SK-N-SH (cell line): ENCODE measurements around the gene CYTH4. TPM values are rescaled to one million over a fixed set of nuclear protein-coding genes. Genes with fewer than 3 reads are reported as not detected.

Experiments
- CTCF ChIA-PET: fragments of 300-600, 350-600 bp; formaldehyde crosslinking; extraction: SDS; loops from one replicate; lab custom pipeline; 2021; lab: Yijun Ruan, JAX
- POLR2A ChIA-PET: fragments of 350-600 bp; sonication (Branson Sonifier 250); formaldehyde crosslinking; extraction: SDS; loops from one replicate; lab custom pipeline; 2020; ENCODE audit warnings: antibody characterized with exemption, inconsistent platforms; lab: Yijun Ruan, JAX
- DNase-seq: peaks from one replicate; pipeline ENCODE4 v3.0.0; 2012
- H2AFZ ChIP-seq: fragments of 200-600 bp; sonication (generic); 2 replicates; pipeline ENCODE4 v1.8.1; 2016; ENCODE audit warnings: antibody characterized with exemption, mild to moderate bottlenecking, low read depth
- H3F3A ChIP-seq: fragments of 200-600 bp; sonication (generic); replicated peaks from 2 replicates; pipeline ENCODE3; 2016; ENCODE audit warnings: antibody characterized with exemption, mild to moderate bottlenecking; ENCODE audit not compliant: insufficient read depth
- H3K27ac ChIP-seq, 2 experiments: fragments of 200-500 bp in 1 of 2; fragments of 200-600 bp in 1 of 2; sonication (Bioruptor generic) in 1 of 2; sonication (generic), shearing (Covaris generic) in 1 of 2; 2 replicates each; pipeline versions ENCODE4 v1.5.1 to v1.6.1; 2014 to 2016; ENCODE audit warnings: low read depth in 2 of 2, inconsistent platforms in 1 of 2, low read length in 1 of 2, mild to moderate bottlenecking in 1 of 2, mixed read lengths in 1 of 2
- H3K27me3 ChIP-seq: fragments of 200-600 bp; sonication (generic), shearing (Covaris generic); 2 replicates; pipeline ENCODE4 v1.6.1; 2016; ENCODE audit warnings: mixed run types; ENCODE audit not compliant: insufficient read depth
- H3K36me3 ChIP-seq, 2 experiments: fragments of 200-500 bp in 1 of 2; fragments of 200-600 bp in 1 of 2; sonication (Bioruptor generic) in 1 of 2; sonication (generic) in 1 of 2; replicated peaks in 1 of 2; 2 replicates each; pipeline versions ENCODE3 to v1.5.1; 2014 to 2016; ENCODE audit warnings: low read length in 1 of 2, mild to moderate bottlenecking in 1 of 2; ENCODE audit not compliant: insufficient read depth in 2 of 2, control insufficient read depth in 1 of 2
- H3K4me1 ChIP-seq, 2 experiments: fragments of 200-500 bp in 1 of 2; fragments of 200-600 bp in 1 of 2; sonication (Bioruptor generic) in 1 of 2; sonication (generic), shearing (Covaris generic) in 1 of 2; 2 replicates each; pipeline versions ENCODE4 v1.5.1 to v1.6.1; 2014 to 2016; ENCODE audit warnings: low read depth in 1 of 2, low read length in 1 of 2, mixed run types in 1 of 2; ENCODE audit not compliant: insufficient read depth in 2 of 2, control insufficient read depth in 1 of 2
- H3K4me2 ChIP-seq: fragments of 200-600 bp; sonication (generic), shearing (Covaris generic); 2 replicates; pipeline ENCODE4 v1.6.1; 2017; ENCODE audit warnings: mixed run types
- H3K4me3 ChIP-seq, 2 experiments: fragments of 200-500 bp in 1 of 2; fragments of 200-600 bp in 1 of 2; sonication (Bioruptor generic) in 1 of 2; sonication (generic), shearing (Covaris generic) in 1 of 2; 2 replicates each; pipeline versions ENCODE4 v1.5.1 to v1.8.1; 2014 to 2016; ENCODE audit warnings: low read depth in 2 of 2, inconsistent platforms in 1 of 2, low read length in 1 of 2, mild to moderate bottlenecking in 1 of 2, mixed read lengths in 1 of 2, moderate library complexity in 1 of 2
- H3K79me2 ChIP-seq: fragments of 200-600 bp; sonication (generic); 2 replicates; pipeline ENCODE4 v1.8.1; 2017; ENCODE audit warnings: mild to moderate bottlenecking; ENCODE audit not compliant: insufficient read depth
- H3K9ac ChIP-seq: fragments of 200-600 bp; sonication (generic); 2 replicates; pipeline ENCODE4 v1.6.1; 2017; ENCODE audit warnings: mixed run types
- H3K9me2 ChIP-seq: fragments of 200-600 bp; sonication (generic); 2 replicates; pipeline ENCODE4 v1.6.1; 2017; ENCODE audit warnings: mixed run types
- H3K9me3 ChIP-seq: fragments of 200-600 bp; sonication (generic); 2 replicates; pipeline ENCODE4 v1.6.1; 2017; ENCODE audit warnings: mixed run types, mild to moderate bottlenecking, moderate library complexity
- H4K20me1 ChIP-seq: fragments of 200-600 bp; sonication (generic); 2 replicates; pipeline ENCODE4 v1.6.1; 2017; ENCODE audit warnings: mild to moderate bottlenecking, mixed run types; ENCODE audit not compliant: insufficient read depth
- ELF1 ChIP-seq: IDR thresholded peaks from 2 replicates; pipeline ENCODE4 v1.4.0; 2012
- FOSL2 ChIP-seq: IDR thresholded peaks from 2 replicates; pipeline ENCODE4 v1.4.0; 2012; ENCODE audit warnings: low read depth, mild to moderate bottlenecking, moderate library complexity, borderline replicate concordance
- JUND ChIP-seq: IDR thresholded peaks from 2 replicates; pipeline ENCODE4 v1.4.0; 2012
- MEF2A ChIP-seq: IDR thresholded peaks from 2 replicates; pipeline ENCODE4 v1.4.0; 2012; ENCODE audit warnings: low read depth, borderline replicate concordance
- MXI1 ChIP-seq: IDR thresholded peaks from 2 replicates; pipeline ENCODE4 v1.6.1; 2012; ENCODE audit warnings: mild to moderate bottlenecking, low read depth, low read length, improper control_type of control experiment
- NRF1 ChIP-seq: IDR thresholded peaks from 2 replicates; pipeline ENCODE4 v1.6.1; 2012; ENCODE audit warnings: low read depth, mild to moderate bottlenecking, low read length
- POLR2AphosphoS5 ChIP-seq: IDR thresholded peaks from 2 replicates; pipeline ENCODE4 v1.6.1; 2012; ENCODE audit warnings: low read depth, low read length
- RAD21 ChIP-seq: IDR thresholded peaks from 2 replicates; pipeline ENCODE4 v1.6.1; 2012; ENCODE audit warnings: mild to moderate bottlenecking, low read length
- RCOR1 ChIP-seq: fragments of 150-350 bp; IDR thresholded peaks from 2 replicates; pipeline ENCODE4 v1.6.1; 2017; ENCODE audit warnings: antibody characterized with exemption, low read length
- RFX5 ChIP-seq: IDR thresholded peaks from 2 replicates; pipeline ENCODE4 v1.6.1; 2012; ENCODE audit warnings: mild to moderate bottlenecking, improper control_type of control experiment, low read length
- SMC3 ChIP-seq: IDR thresholded peaks from 2 replicates; pipeline ENCODE4 v1.6.1; 2012; ENCODE audit warnings: low read depth, low read length, improper control_type of control experiment
- TCF12 ChIP-seq: IDR thresholded peaks from 2 replicates; pipeline ENCODE4 v1.4.0; 2012
- TEAD4 ChIP-seq: IDR thresholded peaks from 2 replicates; pipeline ENCODE4 v1.4.0; 2012; ENCODE audit warnings: mild to moderate bottlenecking, borderline replicate concordance; ENCODE audit not compliant: insufficient read depth
- WGBS: methylation state at CpG from one replicate; pipeline ENCODE4 v1.1.6; 2017; ENCODE audit warnings: low lambda C conversion rate; 5-methylcytosine and 5-hydroxymethylcytosine counted together
- polyA plus RNA-seq, 3 experiments: library from polyadenylated mRNA; depleted of rRNA; stranded (reverse); fragments of >200 nt; gene quantifications; 2 replicates each; pipeline ENCODE4 v1.2.3, GENCODE V29; 2012
- TF ChIP-seq, protein P1 (sequence below): IDR thresholded peaks from 2 replicates; pipeline ENCODE4 v1.4.0; 2012; ENCODE audit warnings: low read depth, borderline replicate concordance
- TF ChIP-seq, protein P2 (sequence below): IDR thresholded peaks from 2 replicates; pipeline ENCODE4; 2012
- TF ChIP-seq, protein P3 (sequence below): fragments of 150-350 bp; IDR thresholded peaks from 2 replicates; pipeline ENCODE4 v1.6.1; 2017; ENCODE audit warnings: antibody characterized with exemption, low read length, low read depth, borderline replicate concordance
- TF ChIP-seq, protein P4 (sequence below): IDR thresholded peaks from 2 replicates; pipeline ENCODE4 v1.4.0; 2012; ENCODE audit warnings: low read depth
- TF ChIP-seq, protein P5 (sequence below): fragments of 200-600 bp; sonication (generic); IDR thresholded peaks from 2 replicates; pipeline ENCODE4 v1.6.1; 2017; ENCODE audit warnings: antibody characterized with exemption, mild to moderate bottlenecking, moderate library complexity

Gene CYTH4
- polyA plus RNA-seq, 1 of the 3 experiments (the other 2 are of a cell fraction) = 0.07 TPM

DNA sequence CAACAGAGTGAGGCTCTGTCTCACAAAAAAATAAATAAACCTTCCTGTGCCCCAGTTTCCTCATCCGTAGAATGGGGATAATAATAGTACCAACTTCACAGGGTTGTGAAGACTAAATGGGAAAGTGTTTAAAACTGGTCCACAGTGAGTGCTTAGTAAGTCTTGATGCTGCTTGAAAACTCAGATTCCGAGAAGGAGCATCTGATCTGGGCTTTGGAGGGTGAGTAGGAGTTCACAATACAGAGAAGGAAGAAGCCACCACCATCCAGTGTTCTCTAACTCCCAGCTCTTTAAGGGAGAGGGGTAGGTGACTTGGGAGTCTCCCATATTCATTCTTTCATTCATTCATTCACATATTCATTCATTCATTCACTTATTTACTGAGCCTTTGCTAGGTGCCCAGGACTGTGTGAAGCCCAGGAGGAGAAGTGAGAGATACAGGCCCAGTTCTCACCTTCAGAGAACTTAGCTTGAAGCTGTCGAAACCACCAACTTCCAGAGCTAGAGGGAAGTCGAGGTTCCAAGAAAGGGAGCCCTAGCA is 17.7 kb downstream of the CYTH4 start:
- no peak overlapping the region for H3K27ac ChIP-seq
- H3K79me2 ChIP-seq = no peaks in the 10 kb centered on the region
- H3K36me3 ChIP-seq = no peaks in the 10 kb centered on the region
- no peak overlapping the region for H3K4me3 ChIP-seq
- no peak for DNase-seq
- H3K27me3 ChIP-seq = no peaks in the 10 kb centered on the region
- H3K9me2 ChIP-seq = no peaks in the 10 kb centered on the region
- no peaks in the 10 kb centered on the region for H3F3A ChIP-seq
- H3K4me2 ChIP-seq = no peak overlapping the region
- peaks cover 3 to 15% of the 10 kb centered on the region in 2 experiments; a peak in 3 of 4 replicates for H3K4me1 ChIP-seq
- no peak for TF ChIP-seq SMC3
- no peak for TF ChIP-seq TCF12
- TF ChIP-seq, protein P1, sequence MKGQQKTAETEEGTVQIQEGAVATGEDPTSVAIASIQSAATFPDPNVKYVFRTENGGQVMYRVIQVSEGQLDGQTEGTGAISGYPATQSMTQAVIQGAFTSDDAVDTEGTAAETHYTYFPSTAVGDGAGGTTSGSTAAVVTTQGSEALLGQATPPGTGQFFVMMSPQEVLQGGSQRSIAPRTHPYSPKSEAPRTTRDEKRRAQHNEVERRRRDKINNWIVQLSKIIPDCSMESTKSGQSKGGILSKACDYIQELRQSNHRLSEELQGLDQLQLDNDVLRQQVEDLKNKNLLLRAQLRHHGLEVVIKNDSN = no peak
- TF ChIP-seq MXI1 = no peak
- TF ChIP-seq RFX5 = no peak
- TF ChIP-seq, protein P2, sequence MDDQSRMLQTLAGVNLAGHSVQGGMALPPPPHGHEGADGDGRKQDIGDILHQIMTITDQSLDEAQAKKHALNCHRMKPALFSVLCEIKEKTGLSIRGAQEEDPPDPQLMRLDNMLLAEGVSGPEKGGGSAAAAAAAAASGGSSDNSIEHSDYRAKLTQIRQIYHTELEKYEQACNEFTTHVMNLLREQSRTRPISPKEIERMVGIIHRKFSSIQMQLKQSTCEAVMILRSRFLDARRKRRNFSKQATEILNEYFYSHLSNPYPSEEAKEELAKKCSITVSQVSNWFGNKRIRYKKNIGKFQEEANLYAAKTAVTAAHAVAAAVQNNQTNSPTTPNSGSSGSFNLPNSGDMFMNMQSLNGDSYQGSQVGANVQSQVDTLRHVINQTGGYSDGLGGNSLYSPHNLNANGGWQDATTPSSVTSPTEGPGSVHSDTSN = no peak
- TF ChIP-seq, protein P3, sequence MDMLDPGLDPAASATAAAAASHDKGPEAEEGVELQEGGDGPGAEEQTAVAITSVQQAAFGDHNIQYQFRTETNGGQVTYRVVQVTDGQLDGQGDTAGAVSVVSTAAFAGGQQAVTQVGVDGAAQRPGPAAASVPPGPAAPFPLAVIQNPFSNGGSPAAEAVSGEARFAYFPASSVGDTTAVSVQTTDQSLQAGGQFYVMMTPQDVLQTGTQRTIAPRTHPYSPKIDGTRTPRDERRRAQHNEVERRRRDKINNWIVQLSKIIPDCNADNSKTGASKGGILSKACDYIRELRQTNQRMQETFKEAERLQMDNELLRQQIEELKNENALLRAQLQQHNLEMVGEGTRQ = no peak
- TF ChIP-seq POLR2AphosphoS5 = no peak
- no peak for TF ChIP-seq JUND
- TF ChIP-seq RAD21 = no peak
- no peak for TF ChIP-seq ELF1
- no peak for TF ChIP-seq FOSL2
- TF ChIP-seq TEAD4 = no peak
- TF ChIP-seq MEF2A = no peak
- H3K9ac ChIP-seq = no peak overlapping the region
- H4K20me1 ChIP-seq = no peaks in the 10 kb centered on the region
- ChIA-PET CTCF (interaction anchor here (1.3 to 4.3 kb wide), 4 partner anchors 16 to 157 kb away, joined by 4 to 16 read pairs (median 10); no protein-coding TSS in a partner anchor), POLR2A (no interaction called here)
- H2AFZ ChIP-seq = no peak overlapping the region
- no peaks in the 10 kb centered on the region for H3K9me3 ChIP-seq
- 92% methylated on average over 4 of the region's 4 CpGs for WGBS

DNA sequence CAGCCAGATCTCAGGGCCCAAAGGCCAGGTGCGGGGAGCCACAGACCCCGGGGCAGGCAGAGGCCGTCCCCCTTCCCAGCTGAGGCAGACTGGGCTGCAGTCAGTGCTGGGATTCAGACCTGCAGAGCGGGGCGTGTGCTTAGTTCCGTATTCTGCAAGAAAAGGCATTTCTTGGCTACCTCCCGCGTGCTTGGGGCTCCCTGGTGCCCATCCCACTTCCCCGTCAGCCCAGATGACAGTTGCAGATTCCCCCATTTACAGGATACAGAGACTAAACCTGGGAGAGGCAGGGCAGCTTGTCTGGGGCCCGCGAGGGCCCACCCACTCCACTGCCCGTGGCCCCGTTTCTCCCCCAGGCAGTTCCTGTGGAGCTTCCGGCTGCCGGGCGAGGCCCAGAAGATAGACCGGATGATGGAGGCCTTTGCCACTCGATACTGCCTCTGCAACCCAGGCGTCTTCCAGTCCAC is 18.3 kb downstream of the CYTH4 start:
- Histone ChIP-seq H2AFZ (no peak overlapping the region), H3K9ac (no peak overlapping the region), H3K4me3 (no peak overlapping the region), H3K36me3 (no peaks in the 10 kb centered on the region), H3K9me3 (no peaks in the 10 kb centered on the region), H3K27me3 (no peaks in the 10 kb centered on the region), H3K4me1 (peaks cover 3 to 15% of the 10 kb centered on the region in 2 experiments; a peak in 3 of 4 replicates), H3K27ac (no peak overlapping the region), H3K4me2 (no peak overlapping the region), H4K20me1 (no peaks in the 10 kb centered on the region), H3K79me2 (no peaks in the 10 kb centered on the region), H3F3A (peaks cover under 1% of the 10 kb centered on the region), H3K9me2 (no peaks in the 10 kb centered on the region)
- ChIA-PET POLR2A (no interaction called here), CTCF (interaction anchor here (1.9 to 4.3 kb wide), 2 partner anchors 16 to 40 kb away, joined by 8 to 16 read pairs; no protein-coding TSS in a partner anchor)
- 90% methylated on average over 9 of the region's 19 CpGs for WGBS
- no peak for DNase-seq
- no peak for TF ChIP-seq RCOR1
- no peak for TF ChIP-seq RFX5
- TF ChIP-seq, protein P4, sequence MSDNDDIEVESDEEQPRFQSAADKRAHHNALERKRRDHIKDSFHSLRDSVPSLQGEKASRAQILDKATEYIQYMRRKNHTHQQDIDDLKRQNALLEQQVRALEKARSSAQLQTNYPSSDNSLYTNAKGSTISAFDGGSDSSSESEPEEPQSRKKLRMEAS = no peak
- TF ChIP-seq, protein P2 = no peak
- TF ChIP-seq ELF1 = no peak
- TF ChIP-seq JUND = no peak
- no peak for TF ChIP-seq NRF1
- TF ChIP-seq, protein P5, sequence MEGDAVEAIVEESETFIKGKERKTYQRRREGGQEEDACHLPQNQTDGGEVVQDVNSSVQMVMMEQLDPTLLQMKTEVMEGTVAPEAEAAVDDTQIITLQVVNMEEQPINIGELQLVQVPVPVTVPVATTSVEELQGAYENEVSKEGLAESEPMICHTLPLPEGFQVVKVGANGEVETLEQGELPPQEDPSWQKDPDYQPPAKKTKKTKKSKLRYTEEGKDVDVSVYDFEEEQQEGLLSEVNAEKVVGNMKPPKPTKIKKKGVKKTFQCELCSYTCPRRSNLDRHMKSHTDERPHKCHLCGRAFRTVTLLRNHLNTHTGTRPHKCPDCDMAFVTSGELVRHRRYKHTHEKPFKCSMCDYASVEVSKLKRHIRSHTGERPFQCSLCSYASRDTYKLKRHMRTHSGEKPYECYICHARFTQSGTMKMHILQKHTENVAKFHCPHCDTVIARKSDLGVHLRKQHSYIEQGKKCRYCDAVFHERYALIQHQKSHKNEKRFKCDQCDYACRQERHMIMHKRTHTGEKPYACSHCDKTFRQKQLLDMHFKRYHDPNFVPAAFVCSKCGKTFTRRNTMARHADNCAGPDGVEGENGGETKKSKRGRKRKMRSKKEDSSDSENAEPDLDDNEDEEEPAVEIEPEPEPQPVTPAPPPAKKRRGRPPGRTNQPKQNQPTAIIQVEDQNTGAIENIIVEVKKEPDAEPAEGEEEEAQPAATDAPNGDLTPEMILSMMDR = no peak
